H9 (cell line): ENCODE results near the gene USP13. TPM values are rescaled to one million over a fixed set of nuclear protein-coding genes. Genes with fewer than 3 reads are reported as not detected.

Experiments used
- DNase-seq: peaks from one replicate; pipeline ENCODE4 v3.0.0-alpha.2; 2017
- H2AFZ ChIP-seq: one replicate; pipeline ENCODE4 v1.6.1; 2013; ENCODE audit warnings: mild to moderate bottlenecking, low read length, control low read depth, moderate library complexity
- H2AK5ac ChIP-seq: 2 replicates; pipeline ENCODE4 v1.6.1; 2013; ENCODE audit warnings: low read length, control low read depth, mixed read lengths; ENCODE audit not compliant: insufficient read length
- H2BK120ac ChIP-seq: one replicate; pipeline ENCODE4 v1.6.1; 2013; ENCODE audit warnings: low read depth, mild to moderate bottlenecking, low read length, control low read depth, inconsistent platforms; ENCODE audit not compliant: poor library complexity, severe bottlenecking
- H2BK12ac ChIP-seq: 2 replicates; pipeline ENCODE4 v1.6.1; 2013; ENCODE audit warnings: low read length, control low read depth, mixed read lengths, low read depth; ENCODE audit not compliant: insufficient read length
- H2BK15ac ChIP-seq: 2 replicates; pipeline ENCODE4 v1.6.1; 2013; ENCODE audit warnings: low read depth, low read length, control low read depth
- H2BK20ac ChIP-seq: one replicate; pipeline ENCODE4 v1.6.1; 2013; ENCODE audit warnings: low read depth, mild to moderate bottlenecking, low read length, control low read depth, inconsistent platforms; ENCODE audit not compliant: poor library complexity, severe bottlenecking
- H2BK5ac ChIP-seq: 2 replicates; pipeline ENCODE4 v1.6.1; 2013; ENCODE audit warnings: low read length, control low read depth, mixed read lengths; ENCODE audit not compliant: insufficient read length
- H3K14ac ChIP-seq: 2 replicates; pipeline ENCODE4 v1.6.1; 2013; ENCODE audit warnings: low read length, control low read depth; ENCODE audit not compliant: insufficient read depth
- H3K18ac ChIP-seq: 2 replicates; pipeline ENCODE4 v1.6.1; 2013; ENCODE audit warnings: low read depth, mild to moderate bottlenecking, mixed read lengths, low read length, control low read depth; ENCODE audit not compliant: insufficient read length
- H3K23ac ChIP-seq: 2 replicates; pipeline ENCODE4 v1.6.1; 2013; ENCODE audit warnings: low read length, control low read depth, mixed read lengths, low read depth; ENCODE audit not compliant: insufficient read length
- H3K23me2 ChIP-seq: 2 replicates; pipeline ENCODE4 v1.6.1; 2013; ENCODE audit warnings: low read depth, mild to moderate bottlenecking, mixed read lengths, low read length, control low read depth; ENCODE audit not compliant: insufficient read length, poor library complexity, severe bottlenecking
- H3K27ac ChIP-seq: 2 replicates; pipeline ENCODE4 v1.5.1; 2013; ENCODE audit warnings: low read length, control low read depth, mixed read lengths, low read depth; ENCODE audit not compliant: insufficient read length
- H3K27me3 ChIP-seq: 2 replicates; pipeline ENCODE4 v1.6.1; 2013; ENCODE audit warnings: low read length, control low read depth, inconsistent platforms; ENCODE audit not compliant: insufficient read depth
- H3K4ac ChIP-seq: 2 replicates; pipeline ENCODE4 v1.6.1; 2013; ENCODE audit warnings: low read depth, mild to moderate bottlenecking, control low read depth, inconsistent platforms, low read length, moderate library complexity
- H3K4me1 ChIP-seq: 2 replicates; pipeline ENCODE4 v1.6.1; 2013; ENCODE audit warnings: low read length, control low read depth, inconsistent platforms; ENCODE audit not compliant: insufficient read depth
- H3K4me2 ChIP-seq: 2 replicates; pipeline ENCODE4 v1.6.1; 2013; ENCODE audit warnings: low read length, control low read depth, mixed read lengths; ENCODE audit not compliant: insufficient read length, insufficient read depth
- H3K56ac ChIP-seq: 2 replicates; pipeline ENCODE4 v1.6.1; 2013; ENCODE audit warnings: low read depth, mild to moderate bottlenecking, mixed read lengths, low read length, control low read depth; ENCODE audit not compliant: insufficient read length
- H3K79me1 ChIP-seq: 2 replicates; pipeline ENCODE4 v1.6.1; 2013; ENCODE audit warnings: low read depth, mild to moderate bottlenecking, moderate library complexity, low read length, control low read depth, inconsistent platforms; ENCODE audit not compliant: insufficient read depth, poor library complexity, severe bottlenecking
- H3K79me2 ChIP-seq: 2 replicates; pipeline ENCODE4 v1.6.1; 2013; ENCODE audit warnings: low read length, control low read depth, inconsistent platforms; ENCODE audit not compliant: insufficient read depth
- H3K9ac ChIP-seq: 2 replicates; pipeline ENCODE4 v1.6.1; 2013; ENCODE audit warnings: low read length, control low read depth, mixed read lengths; ENCODE audit not compliant: insufficient read length; ENCODE audit errors: extremely low read depth
- H3K9me3 ChIP-seq: one replicate; pipeline ENCODE4 v1.6.1; 2013; ENCODE audit warnings: low read depth, low read length, inconsistent platforms; ENCODE audit not compliant: control insufficient read depth
- H3T11ph ChIP-seq: one replicate; pipeline ENCODE4 v1.6.1; 2013; ENCODE audit warnings: mild to moderate bottlenecking, low read length, control low read depth, inconsistent platforms
- H4K20me1 ChIP-seq: one replicate; pipeline ENCODE4 v1.6.1; 2013; ENCODE audit not compliant: control insufficient read depth, insufficient read length, insufficient read depth
- H4K5ac ChIP-seq: 2 replicates; pipeline ENCODE4 v1.6.1; 2013; ENCODE audit warnings: low read depth, mild to moderate bottlenecking, mixed read lengths, low read length, control low read depth; ENCODE audit not compliant: insufficient read length
- H4K8ac ChIP-seq: replicated peaks from 2 replicates; pipeline ENCODE4 v1.6.1; 2013; ENCODE audit warnings: low read length, control low read depth, mixed read lengths, low read depth; ENCODE audit not compliant: insufficient read length
- H4K91ac ChIP-seq: 2 replicates; pipeline ENCODE4 v1.6.1; 2013; ENCODE audit warnings: low read depth, mild to moderate bottlenecking, moderate library complexity, mixed read lengths, low read length, control low read depth; ENCODE audit not compliant: insufficient read length
- H3K27ac Mint-ChIP-seq, 3 experiments: 2 replicates in 2 of 3; 3 replicates in 1 of 3; pipeline ENCODE4 v1.8.0; 2020 to 2021; ENCODE audit warnings: mixed read lengths in 3 of 3, mild to moderate bottlenecking in 1 of 3, moderate library complexity in 1 of 3
- H3K27me3 Mint-ChIP-seq: 2 replicates; pipeline ENCODE4 v1.8.0; 2021; ENCODE audit warnings: low read depth, mild to moderate bottlenecking, moderate library complexity, mixed read lengths
- H3K36me3 Mint-ChIP-seq, 3 experiments: 2 replicates in 2 of 3; 3 replicates in 1 of 3; pipeline ENCODE4 v1.8.0; 2020 to 2021; ENCODE audit warnings: low read depth in 3 of 3, mixed read lengths in 3 of 3; ENCODE audit not compliant: insufficient read depth in 1 of 3
- H3K4me1 Mint-ChIP-seq, 2 experiments: 2 replicates each; pipeline ENCODE4 v1.8.0; 2020; ENCODE audit warnings: mixed read lengths in 2 of 2
- H3K4me3 Mint-ChIP-seq, 2 experiments: 2 replicates in 1 of 2; 3 replicates in 1 of 2; pipeline ENCODE4 v1.8.0; 2020 to 2021; ENCODE audit warnings: mild to moderate bottlenecking in 2 of 2, mixed read lengths in 2 of 2, moderate library complexity in 1 of 2
- H3K9me3 Mint-ChIP-seq, 2 experiments: 2 replicates in 1 of 2; 3 replicates in 1 of 2; pipeline ENCODE4 v1.8.0; 2020; ENCODE audit warnings: mild to moderate bottlenecking in 2 of 2, mixed read lengths in 2 of 2, moderate library complexity in 1 of 2
- CTCF ChIP-seq: fragments of 200-600 bp; sonication (generic); conservative IDR thresholded peaks from 3 replicates; pipeline ENCODE4 v1.8.0; 2021; ENCODE audit warnings: antibody characterized with exemption, mild to moderate bottlenecking
- WGBS: extraction: QIAGEN DNeasy Blood & Tissue Kit; methylation state at CpG from one replicate; pipeline ENCODE4 v1.1.7; 2013; ENCODE audit warnings: missing lambda C conversion rate, low lambda C conversion rate, mixed read lengths; ENCODE audit not compliant: insufficient read length; ENCODE audit errors: extremely low coverage; 5-methylcytosine and 5-hydroxymethylcytosine counted together
- total RNA-seq: library from RNA; stranded (reverse); gene quantifications from 2 replicates; pipeline ENCODE4 v1.2.1, GENCODE V29; 2021

The USP13 gene
- total RNA-seq, 1 experiment from 2014 or later: 26.7 TPM

DNA sequence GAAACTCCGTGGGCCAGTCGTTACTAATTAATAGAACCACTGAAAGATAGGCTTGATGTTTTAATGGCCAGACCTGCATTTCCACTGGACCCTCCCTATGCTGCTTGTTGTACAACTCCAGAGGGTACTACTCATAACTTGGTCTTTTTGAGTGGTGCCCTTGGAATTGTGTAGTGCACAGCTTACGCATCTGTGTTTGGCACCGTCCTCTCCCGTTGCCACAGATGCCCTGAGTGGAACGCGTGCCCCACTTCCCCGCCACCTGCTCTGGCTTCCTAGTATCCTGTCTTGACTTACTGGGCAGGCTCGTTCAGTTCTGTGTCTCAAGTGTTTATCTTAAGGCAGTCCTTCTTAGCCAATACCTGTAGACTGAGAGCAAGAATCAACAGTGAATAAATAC is 78.7 kb downstream of the USP13 start:
- Histone ChIP-seq H4K8ac (no peak overlapping the region), H3K79me1 (no peaks in the 10 kb centered on the region), H3K23me2 (no peaks in the 10 kb centered on the region), H3K56ac (no peak overlapping the region), H3T11ph (no peak overlapping the region), H2BK20ac (no peak overlapping the region), H2AK5ac (no peak overlapping the region), H2BK5ac (no peak overlapping the region), H3K79me2 (no peaks in the 10 kb centered on the region), H3K4ac (no peak overlapping the region), H3K9ac (no peak overlapping the region), H3K23ac (no peak overlapping the region), H3K9me3 (no peaks in the 10 kb centered on the region), H2BK15ac (no peak overlapping the region), H3K27ac (no peak overlapping the region), H3K4me2 (no peak overlapping the region), H3K4me1 (no peaks in the 10 kb centered on the region), H3K18ac (no peak overlapping the region), H4K91ac (no peak overlapping the region), H4K20me1 (no peaks in the 10 kb centered on the region), H3K14ac (no peak overlapping the region), H4K5ac (no peak overlapping the region), H2BK120ac (no peak overlapping the region), H2BK12ac (no peak overlapping the region), H2AFZ (no peak overlapping the region), H3K27me3 (no peaks in the 10 kb centered on the region)
- Mint-ChIP-seq H3K4me3 (no peak overlapping the region), H3K4me1 (no peaks in the 10 kb centered on the region), H3K9me3 (no peaks in the 10 kb centered on the region; a peak in 1 of 5 replicates), H3K27ac (peak overlapping the region in 1 of 3 experiments; percentile 3; a peak in 3 of 7 replicates), H3K36me3 (peaks cover 11 to 52% (median 37%) of the 10 kb centered on the region in 3 experiments; a peak in 6 of 7 replicates), H3K27me3 (no peaks in the 10 kb centered on the region)
- no peak for DNase-seq
- no CpG with 5 or more reads among the region's 9 CpGs for WGBS
- TF ChIP-seq CTCF: no peak
